Parathyroid adenoma (tissue), 2 donors: Measurements from ENCODE around the gene CIAO3.

Experiments used
- H2AFZ ChIP-seq: fragments of 300-600 bp; sonication (generic); one replicate; pipeline ENCODE4 v1.7.0; 2017; ENCODE audit warnings: antibody characterized with exemption, mild to moderate bottlenecking
- H3K27ac ChIP-seq: fragments of 300-600 bp; sonication (generic); one replicate; pipeline ENCODE4 v1.7.0; 2017
- H3K27me3 ChIP-seq: fragments of 300-600 bp; sonication (generic); one replicate; pipeline ENCODE4 v1.7.0; 2017; ENCODE audit warnings: low read length; ENCODE audit not compliant: control insufficient read depth, insufficient read depth
- H3K36me3 ChIP-seq: fragments of 300-600 bp; sonication (generic); one replicate; pipeline ENCODE4 v1.7.0; 2017; ENCODE audit warnings: low read length; ENCODE audit not compliant: control insufficient read depth, insufficient read depth
- H3K4me1 ChIP-seq: fragments of 300-600 bp; sonication (generic); one replicate; pipeline ENCODE4 v1.7.0; 2017; ENCODE audit warnings: control low read depth
- H3K4me2 ChIP-seq: fragments of 300-600 bp; sonication (generic); one replicate; pipeline ENCODE4 v1.7.0; 2017; ENCODE audit warnings: low read length
- H3K4me3 ChIP-seq: fragments of 300-600 bp; sonication (generic); one replicate; pipeline ENCODE4 v1.7.0; 2017; ENCODE audit warnings: low read depth, low read length
- H3K79me2 ChIP-seq: fragments of 300-600 bp; sonication (generic); one replicate; pipeline ENCODE4 v1.7.0; 2017; ENCODE audit warnings: control low read depth
- H3K9ac ChIP-seq: fragments of 300-600 bp; sonication (generic); one replicate; pipeline ENCODE4 v1.7.0; 2017; ENCODE audit warnings: mild to moderate bottlenecking
- H3K9me3 ChIP-seq: fragments of 300-600 bp; sonication (generic); one replicate; pipeline ENCODE4 v1.7.0; 2017; ENCODE audit warnings: low read length; ENCODE audit not compliant: control insufficient read depth
- TF ChIP-seq, protein P1 (sequence below): fragments of 300-600 bp; sonication (generic); IDR thresholded peaks from one replicate; pipeline ENCODE4 v1.7.0; 2017; ENCODE audit warnings: antibody characterized with exemption, mild to moderate bottlenecking
- donor health status: primary hyperparathyroidism.

Gene CIAO3

DNA sequence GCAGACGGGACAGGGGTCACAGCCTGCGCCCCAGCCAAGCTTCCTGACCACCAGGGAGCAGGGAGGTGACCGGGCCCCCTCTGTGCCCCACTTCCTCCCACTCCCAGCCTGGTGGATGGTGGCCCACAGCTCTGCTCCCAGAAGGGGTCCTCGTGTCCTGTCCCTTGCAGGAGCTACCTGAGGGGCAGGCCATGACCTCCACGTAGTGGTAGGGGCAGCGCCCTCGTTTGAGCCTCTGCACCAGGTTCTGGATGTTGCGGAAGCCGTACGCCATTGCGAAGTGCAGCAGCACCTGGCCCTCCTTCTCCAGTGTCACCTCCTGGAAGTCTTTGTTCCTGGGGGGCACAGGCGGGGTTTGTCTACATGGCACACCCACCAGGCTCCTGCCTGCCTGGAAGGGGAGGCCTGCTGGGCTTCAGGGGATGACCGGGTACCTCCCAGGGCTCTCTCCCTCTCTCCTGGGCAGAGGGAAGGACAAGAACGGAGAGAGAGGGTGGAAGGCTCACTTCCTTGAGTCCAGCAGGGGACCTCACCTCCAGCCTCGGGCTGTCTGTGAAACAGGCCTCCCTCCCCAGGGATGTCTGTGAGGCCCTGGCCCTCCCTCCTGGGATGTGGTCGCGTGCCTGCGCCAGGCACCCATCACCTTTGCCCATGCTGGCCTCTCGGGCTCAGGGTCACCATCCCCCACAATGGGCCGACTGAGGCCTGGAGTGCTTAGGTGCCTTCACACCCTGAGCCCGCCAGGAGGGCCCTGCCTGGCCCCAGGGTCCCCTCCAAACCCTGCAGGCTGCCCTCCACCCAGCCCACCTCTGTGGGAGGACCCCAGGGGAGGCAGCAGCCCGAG lies 9.9 kb downstream of the CIAO3 start:
- Histone ChIP-seq H3K79me2 (no peaks in the 10 kb centered on the region), H3K9me3 (no peaks in the 10 kb centered on the region), H3K4me2 (no peak overlapping the region), H3K4me3 (no peak overlapping the region), H3K27ac (no peak overlapping the region), H3K36me3 (no peaks in the 10 kb centered on the region), H2AFZ (no peak overlapping the region), H3K27me3 (no peaks in the 10 kb centered on the region), H3K9ac (no peak overlapping the region), H3K4me1 (peaks cover 9% of the 10 kb centered on the region)
- TF ChIP-seq, protein P1, sequence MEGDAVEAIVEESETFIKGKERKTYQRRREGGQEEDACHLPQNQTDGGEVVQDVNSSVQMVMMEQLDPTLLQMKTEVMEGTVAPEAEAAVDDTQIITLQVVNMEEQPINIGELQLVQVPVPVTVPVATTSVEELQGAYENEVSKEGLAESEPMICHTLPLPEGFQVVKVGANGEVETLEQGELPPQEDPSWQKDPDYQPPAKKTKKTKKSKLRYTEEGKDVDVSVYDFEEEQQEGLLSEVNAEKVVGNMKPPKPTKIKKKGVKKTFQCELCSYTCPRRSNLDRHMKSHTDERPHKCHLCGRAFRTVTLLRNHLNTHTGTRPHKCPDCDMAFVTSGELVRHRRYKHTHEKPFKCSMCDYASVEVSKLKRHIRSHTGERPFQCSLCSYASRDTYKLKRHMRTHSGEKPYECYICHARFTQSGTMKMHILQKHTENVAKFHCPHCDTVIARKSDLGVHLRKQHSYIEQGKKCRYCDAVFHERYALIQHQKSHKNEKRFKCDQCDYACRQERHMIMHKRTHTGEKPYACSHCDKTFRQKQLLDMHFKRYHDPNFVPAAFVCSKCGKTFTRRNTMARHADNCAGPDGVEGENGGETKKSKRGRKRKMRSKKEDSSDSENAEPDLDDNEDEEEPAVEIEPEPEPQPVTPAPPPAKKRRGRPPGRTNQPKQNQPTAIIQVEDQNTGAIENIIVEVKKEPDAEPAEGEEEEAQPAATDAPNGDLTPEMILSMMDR: no peak

DNA sequence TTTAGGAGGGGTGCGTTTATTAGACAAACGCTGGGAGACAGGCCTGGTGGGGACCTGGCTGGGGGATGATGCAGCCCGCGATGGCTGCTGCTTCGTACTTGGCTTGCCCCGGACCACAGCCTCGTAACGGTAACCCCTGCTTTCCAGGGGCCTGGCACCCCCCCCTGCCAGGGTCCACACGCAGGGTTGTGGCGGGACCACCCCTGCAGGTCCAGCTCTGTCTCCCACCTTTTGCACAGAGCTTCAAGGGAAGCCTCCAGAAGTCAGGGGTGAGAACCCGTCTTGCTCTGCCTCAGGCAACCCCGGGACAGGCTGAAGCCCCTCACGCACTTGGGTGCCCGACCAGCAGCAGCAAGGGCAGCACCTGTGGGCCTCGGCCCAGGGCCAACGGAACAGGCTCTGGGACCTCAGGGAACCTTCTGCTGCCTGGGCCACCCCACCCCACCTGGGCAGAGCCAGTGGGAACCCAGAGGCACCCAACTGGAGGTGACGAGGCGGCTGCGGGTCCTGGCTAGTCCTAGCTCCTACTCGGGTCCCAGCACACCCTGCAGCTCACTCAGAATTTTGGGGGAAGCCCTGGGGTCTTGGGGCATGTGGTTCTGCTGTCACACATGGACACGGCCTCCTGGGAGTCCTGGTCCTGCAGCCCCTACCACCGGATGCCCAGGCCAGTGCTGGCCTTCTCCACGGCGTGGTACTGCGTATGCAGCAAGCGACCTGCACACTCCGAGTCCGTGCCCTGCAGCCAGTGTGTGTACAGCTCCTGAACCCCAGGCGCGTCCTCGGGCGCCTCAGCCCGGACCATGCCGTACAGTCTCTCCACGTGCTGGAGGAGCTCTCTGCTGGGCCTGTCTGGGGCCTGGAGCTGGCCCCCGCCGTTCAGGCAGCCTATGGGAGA lies 10.8 kb downstream of the CIAO3 start:
- Histone ChIP-seq H3K9me3 (no peaks in the 10 kb centered on the region), H3K9ac (no peak overlapping the region), H2AFZ (no peak overlapping the region), H3K27me3 (no peaks in the 10 kb centered on the region), H3K36me3 (no peaks in the 10 kb centered on the region), H3K79me2 (no peaks in the 10 kb centered on the region), H3K27ac (no peak overlapping the region), H3K4me2 (no peak overlapping the region), H3K4me3 (no peak overlapping the region), H3K4me1 (peaks cover 9% of the 10 kb centered on the region)
- TF ChIP-seq, protein P1: no peak

DNA sequence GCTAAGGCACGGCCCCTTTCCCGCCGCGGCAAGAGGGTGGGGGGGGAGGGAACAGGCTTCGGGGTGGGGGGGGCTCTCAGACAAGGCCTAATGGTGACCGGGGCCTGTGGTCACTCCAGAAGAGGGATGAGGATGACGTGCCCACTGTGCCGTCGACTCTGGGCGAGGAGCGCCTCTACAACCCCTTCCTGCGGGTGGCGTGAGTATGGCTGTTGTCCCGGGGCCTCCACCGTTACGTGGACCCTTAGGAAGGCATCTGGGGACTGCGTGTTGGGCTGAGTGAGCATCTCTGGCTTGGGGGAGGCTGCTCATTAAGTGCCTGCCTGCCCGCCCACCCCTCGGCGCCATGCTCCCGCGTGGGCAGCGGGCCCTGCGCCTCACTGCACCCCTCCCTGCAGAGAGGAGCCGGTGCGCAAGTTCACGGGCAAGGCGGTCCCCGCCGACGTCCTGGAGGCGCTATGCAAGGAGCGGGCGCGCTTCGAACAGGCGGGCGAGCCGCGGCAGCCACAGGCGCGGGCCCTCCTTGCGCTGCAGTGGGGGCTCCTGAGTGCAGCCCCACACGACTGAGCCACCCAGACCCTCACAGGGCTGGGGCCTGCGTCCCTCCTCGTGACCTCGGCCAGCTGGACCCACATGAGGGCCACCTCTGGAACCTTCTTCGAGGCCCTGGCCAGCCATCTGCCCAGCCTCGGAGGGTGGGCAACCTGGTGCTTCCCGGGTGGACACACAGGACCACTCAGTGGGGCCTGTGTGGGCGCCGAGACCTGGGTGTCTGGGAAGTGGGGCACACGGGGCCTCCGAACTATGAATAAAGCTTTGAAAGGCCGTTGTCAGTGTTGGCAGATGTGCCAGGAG lies 11.7 kb downstream of the CIAO3 start:
- no peak overlapping the region for H3K4me3 ChIP-seq

DNA sequence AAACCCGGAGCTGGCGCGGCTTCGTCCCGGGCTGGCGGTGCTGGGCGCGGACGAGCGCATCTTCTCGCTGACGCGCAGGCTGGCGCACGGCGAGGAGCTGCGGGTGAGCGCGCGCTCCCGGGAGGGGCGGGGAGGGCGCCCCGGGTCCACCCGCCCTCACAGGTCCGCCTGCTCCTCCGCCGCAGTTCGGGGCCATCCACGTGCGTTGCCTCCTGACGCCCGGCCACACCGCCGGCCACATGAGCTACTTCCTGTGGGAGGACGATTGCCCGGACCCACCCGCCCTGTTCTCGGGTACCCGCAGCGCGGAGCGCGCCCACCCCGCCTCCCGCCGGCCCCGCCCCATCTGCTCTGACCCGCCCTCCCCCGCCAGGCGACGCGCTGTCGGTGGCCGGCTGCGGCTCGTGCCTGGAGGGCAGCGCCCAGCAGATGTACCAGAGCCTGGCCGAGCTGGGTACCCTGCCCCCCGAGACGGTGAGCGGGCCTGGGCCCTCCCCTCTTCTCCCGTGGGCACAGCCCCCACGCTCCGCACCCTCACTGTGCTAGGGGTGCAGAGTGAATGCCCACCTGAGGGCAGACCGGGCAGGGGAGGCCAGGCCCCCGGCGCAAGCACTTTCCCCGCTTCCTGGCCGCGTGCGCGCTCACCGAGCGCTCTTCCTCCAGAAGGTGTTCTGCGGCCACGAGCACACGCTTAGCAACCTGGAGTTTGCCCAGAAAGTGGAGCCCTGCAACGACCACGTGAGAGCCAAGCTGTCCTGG lies 12.5 kb downstream of the CIAO3 start:
- Histone ChIP-seq H3K27me3 (no peaks in the 10 kb centered on the region), H2AFZ (no peak overlapping the region), H3K27ac (no peak overlapping the region), H3K9me3 (no peaks in the 10 kb centered on the region), H3K4me3 (peak overlapping the region; percentile 31), H3K4me1 (peaks cover 9% of the 10 kb centered on the region), H3K79me2 (no peaks in the 10 kb centered on the region), H3K9ac (no peak overlapping the region), H3K36me3 (no peaks in the 10 kb centered on the region), H3K4me2 (peak overlapping the region; percentile 51)
- TF ChIP-seq, protein P1: no peak

More for the DNA sequence above, 11.7 kb downstream of the CIAO3 start:
- Histone ChIP-seq H3K9ac (no peak overlapping the region), H3K4me2 (no peak overlapping the region), H3K27me3 (no peaks in the 10 kb centered on the region), H2AFZ (no peak overlapping the region), H3K4me1 (peaks cover 9% of the 10 kb centered on the region), H3K79me2 (no peaks in the 10 kb centered on the region), H3K9me3 (no peaks in the 10 kb centered on the region), H3K27ac (no peak overlapping the region), H3K36me3 (no peaks in the 10 kb centered on the region)
- TF ChIP-seq, protein P1: no peak
